OCI-LY7 (cell line): Measurements from ENCODE around the gene JOSD1.

ENCODE experiments used
- CTCF ChIP-seq: fragments of 200-600 bp; sonication (generic); conservative IDR thresholded peaks from 2 replicates; pipeline ENCODE4 v1.5.1; 2014; ENCODE audit warnings: mild to moderate bottlenecking, antibody characterized with exemption, low read length, moderate library complexity, mixed read lengths
- EZH2phosphoT487 ChIP-seq: fragments of 200-600 bp; sonication (generic); IDR thresholded peaks from 2 replicates; pipeline ENCODE4 v1.6.1; 2018; ENCODE audit warnings: low read depth, borderline replicate concordance, mild to moderate bottlenecking, mixed run types, antibody characterized with exemption, low read length, moderate library complexity, mixed read lengths

GRCh38 chr22:38655519-38656255, 45.1 kb downstream of the JOSD1 start:
- TF ChIP-seq CTCF: no peak
- no peak for TF ChIP-seq EZH2phosphoT487
